Left ventricle myocardium inferior (tissue), 1 donor: ENCODE data around the gene CCDC33. TPM values are rescaled to one million over a fixed set of nuclear protein-coding genes. Genes with fewer than 3 reads are reported as not detected.

ENCODE experiments used
- DNase-seq: peaks from one replicate; pipeline ENCODE4 v3.0.0-alpha.2; 2020
- H3K27ac ChIP-seq: fragments of 200-600 bp; replicated peaks from 2 replicates; pipeline ENCODE4 v1.8.0; 2021
- H3K27me3 ChIP-seq: fragments of 200-600 bp; 2 replicates; pipeline ENCODE4 v1.8.0; 2021; ENCODE audit warnings: low read depth
- H3K36me3 ChIP-seq: fragments of 200-600 bp; 2 replicates; pipeline ENCODE4 v1.8.0; 2021
- H3K4me1 ChIP-seq: fragments of 200-600 bp; 2 replicates; pipeline ENCODE4 v1.8.0; 2021
- H3K4me3 ChIP-seq: fragments of 200-600 bp; 2 replicates; pipeline ENCODE4 v1.8.0; 2021; ENCODE audit warnings: mild to moderate bottlenecking, moderate library complexity
- H3K9me3 ChIP-seq: fragments of 200-600 bp; replicated peaks from 2 replicates; pipeline ENCODE4 v1.8.0; 2021
- CTCF ChIP-seq: fragments of 200-600 bp; IDR thresholded peaks from 2 replicates; pipeline ENCODE4 v1.8.0; 2021; ENCODE audit warnings: antibody characterized with exemption, mild to moderate bottlenecking, borderline replicate concordance
- intact Hi-C: fragments of 100-400 bp; cut with micrococcal nuclease; formaldehyde crosslinking; loops from one replicate; pipeline ENCODE4 v1.11.0; 2022
- total RNA-seq: library from RNA; stranded (reverse); fragmentation: NEBNext Ultra II Directional; extraction: Animal tissue kit (Norgen Biotek cat#: 25700); gene quantifications from one replicate; pipeline ENCODE4 v1.2.1, GENCODE V29; 2021
- donor health status: DM: no; HTN: yes; CAD: no; lungs with severe emphysema.

The CCDC33 gene
- total RNA-seq, 1 donor from 2014 or later = 0.11 TPM

- Histone ChIP-seq H3K4me3 (no peak overlapping the region), H3K36me3 (no peaks in the 10 kb centered on the region), H3K9me3 (no peaks in the 10 kb centered on the region), H3K27me3 (no peaks in the 10 kb centered on the region), H3K4me1 (peaks cover 39% of the 10 kb centered on the region), H3K27ac (no peak overlapping the region)
- no peak for TF ChIP-seq CTCF
- no peak for DNase-seq
- intact Hi-C loops = no loop called here
Measured at GRCh38 chr15:74200871-74201419, 35.2 kb upstream of the CCDC33 start.

DNA sequence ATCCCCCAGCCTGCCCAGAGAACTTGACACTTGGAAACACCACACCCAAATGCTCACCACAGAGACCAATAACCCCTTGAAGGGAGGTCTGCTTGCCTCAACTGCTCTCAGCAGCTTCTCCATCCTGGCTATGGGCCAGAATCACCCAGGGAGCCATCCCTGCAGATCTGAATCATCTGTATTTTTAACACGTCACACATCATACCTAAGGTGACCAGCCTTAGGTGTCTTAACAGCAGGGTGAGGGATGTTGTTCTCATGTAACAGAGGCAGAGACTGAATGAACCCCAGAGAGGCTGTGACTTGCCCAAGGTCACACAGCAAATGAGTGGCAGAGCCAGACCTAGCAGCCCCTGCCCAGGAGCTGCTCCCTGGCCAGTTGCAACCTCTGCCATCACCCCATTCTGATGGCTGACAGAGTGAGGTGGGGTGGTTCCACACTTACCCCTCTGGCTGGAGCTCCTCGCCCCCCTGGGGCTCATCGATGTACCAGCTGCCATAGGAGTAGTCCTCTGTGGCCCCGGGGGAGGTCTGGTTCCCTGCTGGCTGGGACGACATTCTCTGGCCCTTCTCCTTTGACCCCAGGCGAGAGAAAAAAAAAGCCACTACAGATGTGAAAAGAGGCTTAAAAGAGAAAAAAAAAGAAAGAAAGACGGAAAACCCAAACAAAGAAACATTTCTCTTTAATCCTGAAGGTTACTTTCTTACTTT, 34.3 kb upstream of the CCDC33 start:
- DNase-seq = no peak
- Histone ChIP-seq H3K9me3 (no peaks in the 10 kb centered on the region), H3K27me3 (no peaks in the 10 kb centered on the region), H3K36me3 (no peaks in the 10 kb centered on the region), H3K4me3 (no peak overlapping the region), H3K27ac (no peak overlapping the region), H3K4me1 (peaks cover 29% of the 10 kb centered on the region)
- no peak for TF ChIP-seq CTCF
- intact Hi-C loops = no loop called here

DNA sequence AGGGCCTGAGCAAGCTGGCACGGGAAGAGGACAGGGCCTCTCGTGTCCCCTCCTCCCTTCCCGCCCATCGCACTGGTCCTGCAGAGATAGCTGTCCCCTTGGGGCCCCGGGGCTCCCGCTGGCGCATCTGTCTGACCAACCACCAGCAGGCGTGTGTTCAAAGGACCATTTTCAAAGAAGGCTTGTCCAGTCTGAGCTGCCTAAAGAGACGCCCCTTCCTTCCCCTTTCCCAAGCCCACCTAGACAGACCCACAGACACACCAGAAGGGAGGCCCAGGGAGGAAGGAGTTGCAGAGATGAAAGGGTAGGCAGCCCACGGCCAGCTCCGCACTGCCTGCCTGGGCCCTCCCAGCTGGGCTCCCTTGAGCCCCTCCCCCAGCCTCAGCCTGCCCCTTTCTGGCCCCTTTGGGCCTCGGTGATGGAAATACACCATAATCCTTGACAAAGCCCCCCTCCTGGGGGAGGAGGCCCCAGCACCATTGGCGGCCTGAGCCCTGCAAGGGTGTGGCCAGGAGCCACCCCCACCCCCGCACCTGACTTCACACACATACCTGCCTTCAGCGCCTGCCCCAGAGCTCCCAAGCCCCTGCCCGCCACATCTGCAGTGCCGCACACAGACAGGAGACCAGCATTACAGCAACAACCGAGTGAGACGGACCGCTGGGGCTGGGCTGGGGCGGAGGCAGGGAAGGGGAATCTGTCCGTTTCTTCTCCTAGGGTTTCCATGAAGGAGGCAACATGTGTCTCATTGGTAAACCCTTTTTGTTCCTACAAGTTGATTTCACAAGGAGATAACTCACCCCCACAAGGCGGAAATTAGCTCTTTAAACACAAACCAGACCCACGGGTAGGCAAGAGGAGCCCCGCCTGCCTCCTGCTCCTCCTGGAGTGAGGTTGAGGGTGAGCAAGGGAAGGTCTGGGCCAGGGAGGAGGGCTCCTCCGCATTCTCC, 33.4 kb upstream of the CCDC33 start, which contains the start of gene STRA6:
STRA6 (minus strand) TSS at position 336 of the 950 bp plus-strand sequence. CDS start 520 bp downstream, outside the sequence.
- no peak within 1 kb of the TSS for H3K4me3 ChIP-seq
- H3K27ac ChIP-seq = no peak within 1 kb of the TSS
- no peak for TF ChIP-seq CTCF
- DNase-seq = no peak
- peaks cover 29% of the 10 kb centered on the region for H3K4me1 ChIP-seq
- no peaks in the 10 kb centered on the region for H3K36me3 ChIP-seq
- no peaks in the 10 kb centered on the region for H3K27me3 ChIP-seq
- intact Hi-C loops = no loop called here
- no peaks in the 10 kb centered on the region for H3K9me3 ChIP-seq

GRCh38 chr15:74203914-74204431, 32.2 kb upstream of the CCDC33 start:
- Histone ChIP-seq H3K27me3 (no peaks in the 10 kb centered on the region), H3K27ac (no peak overlapping the region), H3K36me3 (no peaks in the 10 kb centered on the region), H3K9me3 (no peaks in the 10 kb centered on the region), H3K4me1 (peaks cover 29% of the 10 kb centered on the region), H3K4me3 (no peak overlapping the region)
- intact Hi-C loops = no loop called here
- no peak for TF ChIP-seq CTCF
- DNase-seq = peak; percentile 25

- H3K36me3 ChIP-seq = no peaks in the 10 kb centered on the region
- TF ChIP-seq CTCF = no peak
- no peaks in the 10 kb centered on the region for H3K9me3 ChIP-seq
- H3K4me3 ChIP-seq = no peak overlapping the region
- intact Hi-C loops = no loop called here
- peaks cover 34% of the 10 kb centered on the region for H3K4me1 ChIP-seq
- H3K27me3 ChIP-seq = no peaks in the 10 kb centered on the region
- no peak for DNase-seq
- H3K27ac ChIP-seq = no peak overlapping the region
Measured at GRCh38 chr15:74205582-74205947, 30.6 kb upstream of the CCDC33 start.
